ENCODE results near the gene FOXE3.

Gene FOXE3

GRCh38 chr1:47402591-47402990 is 13.5 kb upstream of the FOXE3 start:
- Histone ChIP-seq H3K4me1 (ENCODE audit: control insufficient read depth, insufficient read depth, low read length) (no peaks in the 10 kb centered on the region), H3K36me3 (ENCODE audit: control insufficient read depth, insufficient read depth, low read length) (no peaks in the 10 kb centered on the region), H3K4me3 (ENCODE audit: low read length) (no peak overlapping the region), H3K27me3 (ENCODE audit: control insufficient read depth, insufficient read depth, low read length) (no peaks in the 10 kb centered on the region), H3K9me3 (ENCODE audit: control insufficient read depth, insufficient read depth, low read length) (no peaks in the 10 kb centered on the region), H3K27ac (ENCODE audit: low read length) (no peak overlapping the region)
- no CpG with 5 or more reads among the region's 4 CpGs for WGBS (ENCODE audit: insufficient coverage, insufficient read length)
- no peak for DNase-seq (ENCODE audit: low read depth, low spot score)

- no peak overlapping the region for H3K4me3 ChIP-seq (ENCODE audit: low read length)
- no peaks in the 10 kb centered on the region for H3K9me3 ChIP-seq (ENCODE audit: control insufficient read depth, insufficient read depth, low read length)
- H3K36me3 ChIP-seq (ENCODE audit: control insufficient read depth, insufficient read depth, low read length): no peaks in the 10 kb centered on the region
- H3K27me3 ChIP-seq (ENCODE audit: control insufficient read depth, insufficient read depth, low read length): no peaks in the 10 kb centered on the region
- no peak overlapping the region for H3K27ac ChIP-seq (ENCODE audit: low read length)
- WGBS (ENCODE audit: insufficient coverage, insufficient read length): no CpG with 5 or more reads among the region's 4 CpGs
- no peaks in the 10 kb centered on the region for H3K4me1 ChIP-seq (ENCODE audit: control insufficient read depth, insufficient read depth, low read length)
- DNase-seq (ENCODE audit: low read depth, low spot score): no peak
Measured at GRCh38 chr1:47403321-47403910, 12.7 kb upstream of the FOXE3 start.

DNA sequence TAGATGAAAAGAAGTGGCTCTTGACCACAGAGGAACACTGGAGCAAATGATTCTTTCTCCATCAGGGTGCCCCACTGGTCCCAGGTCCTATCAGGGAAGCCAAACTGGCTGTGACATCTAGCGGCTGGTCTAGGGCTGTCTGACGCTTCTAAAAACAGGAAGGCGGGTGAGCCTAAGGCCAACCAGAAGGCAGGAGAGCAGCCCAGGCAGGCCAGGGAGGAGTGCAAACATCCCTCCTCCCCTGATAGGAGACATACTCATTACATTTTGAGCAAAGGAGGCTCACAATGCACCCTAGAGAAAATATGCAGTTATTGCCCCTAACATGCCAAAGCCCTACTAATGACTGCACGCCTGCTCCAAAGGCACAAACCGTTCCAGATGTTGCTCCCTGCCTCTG is 10.4 kb upstream of the FOXE3 start:
- no peak overlapping the region for H3K4me3 ChIP-seq (ENCODE audit: low read length)
- H3K36me3 ChIP-seq (ENCODE audit: control insufficient read depth, insufficient read depth, low read length): no peaks in the 10 kb centered on the region
- H3K27me3 ChIP-seq (ENCODE audit: control insufficient read depth, insufficient read depth, low read length): no peaks in the 10 kb centered on the region
- no peak for DNase-seq (ENCODE audit: low read depth, low spot score)
- WGBS (ENCODE audit: insufficient coverage, insufficient read length): no CpG with 5 or more reads among the region's 5 CpGs
- H3K4me1 ChIP-seq (ENCODE audit: control insufficient read depth, insufficient read depth, low read length): no peaks in the 10 kb centered on the region
- no peaks in the 10 kb centered on the region for H3K9me3 ChIP-seq (ENCODE audit: control insufficient read depth, insufficient read depth, low read length)
- no peak overlapping the region for H3K27ac ChIP-seq (ENCODE audit: low read length)

- no peak overlapping the region for H3K4me3 ChIP-seq (ENCODE audit: low read length)
- no peak overlapping the region for H3K27ac ChIP-seq (ENCODE audit: low read length)
- no peak for DNase-seq (ENCODE audit: low read depth, low spot score)
- H3K36me3 ChIP-seq (ENCODE audit: control insufficient read depth, insufficient read depth, low read length): no peaks in the 10 kb centered on the region
- no peaks in the 10 kb centered on the region for H3K27me3 ChIP-seq (ENCODE audit: control insufficient read depth, insufficient read depth, low read length)
- no peaks in the 10 kb centered on the region for H3K9me3 ChIP-seq (ENCODE audit: control insufficient read depth, insufficient read depth, low read length)
- no peaks in the 10 kb centered on the region for H3K4me1 ChIP-seq (ENCODE audit: control insufficient read depth, insufficient read depth, low read length)
- WGBS (ENCODE audit: insufficient coverage, insufficient read length): no CpG with 5 or more reads among the region's 5 CpGs
Measured at GRCh38 chr1:47406966-47407365, 9.1 kb upstream of the FOXE3 start.

DNA sequence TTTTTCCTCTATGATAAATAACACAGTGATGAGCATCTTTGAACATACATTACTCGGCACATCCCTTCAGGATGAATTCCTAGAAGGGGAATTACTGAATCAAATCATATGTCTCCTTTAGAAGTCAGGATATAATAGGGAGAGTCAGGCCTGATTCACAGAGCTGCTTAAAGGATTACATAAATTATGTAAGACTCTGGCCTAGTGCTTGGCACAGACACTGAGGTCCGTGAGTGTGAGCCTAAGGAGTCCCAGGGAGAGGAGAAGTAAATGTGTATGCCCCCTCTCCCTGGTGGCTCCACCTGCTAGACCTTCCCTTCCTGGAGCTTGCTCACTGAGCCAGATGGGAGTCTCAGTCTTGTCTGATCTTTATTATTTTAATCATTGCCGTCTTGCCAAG is 8.6 kb upstream of the FOXE3 start:
- no peaks in the 10 kb centered on the region for H3K27me3 ChIP-seq (ENCODE audit: control insufficient read depth, insufficient read depth, low read length)
- no peak overlapping the region for H3K4me3 ChIP-seq (ENCODE audit: low read length)
- no peaks in the 10 kb centered on the region for H3K36me3 ChIP-seq (ENCODE audit: control insufficient read depth, insufficient read depth, low read length)
- DNase-seq (ENCODE audit: low read depth, low spot score): no peak
- no peaks in the 10 kb centered on the region for H3K4me1 ChIP-seq (ENCODE audit: control insufficient read depth, insufficient read depth, low read length)
- WGBS (ENCODE audit: insufficient coverage, insufficient read length): no CpG with 5 or more reads among the region's 3 CpGs
- no peaks in the 10 kb centered on the region for H3K9me3 ChIP-seq (ENCODE audit: control insufficient read depth, insufficient read depth, low read length)
- no peak overlapping the region for H3K27ac ChIP-seq (ENCODE audit: low read length)

- Histone ChIP-seq H3K4me1 (ENCODE audit: control insufficient read depth, insufficient read depth, low read length) (no peaks in the 10 kb centered on the region), H3K36me3 (ENCODE audit: control insufficient read depth, insufficient read depth, low read length) (no peaks in the 10 kb centered on the region), H3K4me3 (ENCODE audit: low read length) (no peak overlapping the region), H3K9me3 (ENCODE audit: control insufficient read depth, insufficient read depth, low read length) (no peaks in the 10 kb centered on the region), H3K27ac (ENCODE audit: low read length) (no peak overlapping the region), H3K27me3 (ENCODE audit: control insufficient read depth, insufficient read depth, low read length) (peaks cover 9% of the 10 kb centered on the region; the same call in 1 of the 2 replicates)
- WGBS (ENCODE audit: insufficient coverage, insufficient read length): no CpG with 5 or more reads among the region's 12 CpGs
- DNase-seq (ENCODE audit: low read depth, low spot score): no peak
Measured at GRCh38 chr1:47409311-47410067, 6.6 kb upstream of the FOXE3 start.

GRCh38 chr1:47410068-47410455 is 6.0 kb upstream of the FOXE3 start:
- H3K4me3 ChIP-seq (ENCODE audit: low read length): no peak overlapping the region
- H3K4me1 ChIP-seq (ENCODE audit: control insufficient read depth, insufficient read depth, low read length): no peaks in the 10 kb centered on the region
- H3K36me3 ChIP-seq (ENCODE audit: control insufficient read depth, insufficient read depth, low read length): no peaks in the 10 kb centered on the region
- H3K9me3 ChIP-seq (ENCODE audit: control insufficient read depth, insufficient read depth, low read length): no peaks in the 10 kb centered on the region
- H3K27ac ChIP-seq (ENCODE audit: low read length): no peak overlapping the region
- DNase-seq (ENCODE audit: low read depth, low spot score): no peak
- H3K27me3 ChIP-seq (ENCODE audit: control insufficient read depth, insufficient read depth, low read length): peaks cover 15% of the 10 kb centered on the region; the same call in 1 of the 2 replicates
- no CpG with 5 or more reads among the region's 3 CpGs for whole genome bisulfite sequencing (ENCODE audit: insufficient coverage, insufficient read length)

- H3K4me1 ChIP-seq (ENCODE audit: control insufficient read depth, insufficient read depth, low read length): no peaks in the 10 kb centered on the region
- no peaks in the 10 kb centered on the region for H3K9me3 ChIP-seq (ENCODE audit: control insufficient read depth, insufficient read depth, low read length)
- no peak overlapping the region for H3K4me3 ChIP-seq (ENCODE audit: low read length)
- H3K36me3 ChIP-seq (ENCODE audit: control insufficient read depth, insufficient read depth, low read length): no peaks in the 10 kb centered on the region
- no peak for DNase-seq (ENCODE audit: low read depth, low spot score)
- peaks cover 26% of the 10 kb centered on the region; the same call in 1 of the 2 replicates for H3K27me3 ChIP-seq (ENCODE audit: control insufficient read depth, insufficient read depth, low read length)
- no CpG with 5 or more reads among the region's 2 CpGs for WGBS (ENCODE audit: insufficient coverage, insufficient read length)
- no peak overlapping the region for H3K27ac ChIP-seq (ENCODE audit: low read length)
Measured at GRCh38 chr1:47411436-47411835, 4.6 kb upstream of the FOXE3 start.

DNA sequence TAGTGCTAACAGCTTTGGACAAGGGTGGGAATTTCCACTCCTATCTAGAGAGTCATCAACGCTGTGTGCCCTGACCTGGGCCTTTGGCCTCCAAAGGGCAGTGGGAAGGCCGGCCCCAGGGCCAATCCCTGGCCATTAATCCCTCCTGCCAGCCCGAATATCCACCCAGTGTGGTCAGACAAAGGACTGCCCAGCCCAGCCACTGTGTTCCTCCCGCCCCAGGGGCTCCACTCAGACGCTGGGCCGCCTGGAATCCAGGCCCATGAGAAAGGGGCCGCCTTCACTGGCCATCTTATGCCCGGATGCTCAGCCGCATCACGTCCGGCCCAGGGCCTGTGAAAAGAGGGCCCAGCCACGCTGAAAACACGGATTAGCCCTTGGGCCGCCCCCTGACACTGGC is 3.6 kb upstream of the FOXE3 start:
- H3K4me3 ChIP-seq (ENCODE audit: low read length): no peak overlapping the region
- no peaks in the 10 kb centered on the region for H3K9me3 ChIP-seq (ENCODE audit: control insufficient read depth, insufficient read depth, low read length)
- no peaks in the 10 kb centered on the region for H3K4me1 ChIP-seq (ENCODE audit: control insufficient read depth, insufficient read depth, low read length)
- H3K36me3 ChIP-seq (ENCODE audit: control insufficient read depth, insufficient read depth, low read length): no peaks in the 10 kb centered on the region
- peaks cover 33% of the 10 kb centered on the region for H3K27me3 ChIP-seq (ENCODE audit: control insufficient read depth, insufficient read depth, low read length)
- no peak overlapping the region for H3K27ac ChIP-seq (ENCODE audit: low read length)
- no CpG with 5 or more reads among the region's 14 CpGs for WGBS (ENCODE audit: insufficient coverage, insufficient read length)
- DNase-seq (ENCODE audit: low read depth, low spot score): no peak

DNA sequence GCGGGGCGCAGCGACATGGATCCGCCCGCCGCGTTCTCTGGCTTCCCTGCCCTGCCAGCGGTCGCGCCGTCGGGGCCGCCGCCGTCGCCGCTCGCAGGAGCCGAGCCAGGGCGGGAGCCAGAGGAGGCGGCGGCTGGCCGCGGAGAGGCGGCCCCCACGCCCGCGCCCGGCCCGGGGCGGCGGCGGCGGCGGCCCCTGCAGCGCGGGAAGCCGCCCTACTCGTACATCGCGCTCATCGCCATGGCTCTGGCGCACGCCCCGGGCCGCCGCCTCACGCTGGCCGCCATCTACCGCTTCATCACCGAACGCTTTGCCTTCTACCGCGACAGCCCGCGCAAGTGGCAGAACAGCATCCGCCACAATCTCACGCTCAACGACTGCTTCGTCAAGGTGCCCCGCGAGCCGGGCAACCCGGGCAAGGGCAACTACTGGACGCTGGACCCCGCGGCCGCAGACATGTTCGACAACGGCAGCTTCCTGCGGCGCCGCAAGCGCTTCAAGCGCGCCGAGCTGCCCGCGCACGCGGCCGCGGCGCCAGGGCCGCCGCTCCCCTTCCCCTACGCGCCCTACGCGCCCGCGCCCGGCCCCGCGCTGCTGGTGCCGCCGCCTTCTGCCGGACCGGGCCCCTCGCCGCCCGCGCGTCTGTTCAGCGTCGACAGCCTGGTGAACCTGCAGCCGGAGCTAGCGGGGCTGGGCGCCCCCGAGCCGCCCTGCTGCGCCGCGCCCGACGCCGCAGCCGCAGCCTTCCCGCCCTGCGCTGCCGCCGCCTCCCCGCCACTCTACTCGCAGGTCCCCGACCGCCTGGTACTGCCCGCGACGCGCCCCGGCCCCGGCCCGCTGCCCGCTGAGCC is 459 bp downstream of the FOXE3 start:
- Histone ChIP-seq H3K4me1 (ENCODE audit: control insufficient read depth, insufficient read depth, low read length) (no peaks in the 10 kb centered on the region), H3K9me3 (ENCODE audit: control insufficient read depth, insufficient read depth, low read length) (no peaks in the 10 kb centered on the region), H3K4me3 (ENCODE audit: low read length) (peak overlapping the region; percentile 17; the same call in 1 of the 2 replicates), H3K27ac (ENCODE audit: low read length) (no peak overlapping the region), H3K27me3 (ENCODE audit: control insufficient read depth, insufficient read depth, low read length) (peaks cover 63% of the 10 kb centered on the region), H3K36me3 (ENCODE audit: control insufficient read depth, insufficient read depth, low read length) (no peaks in the 10 kb centered on the region)
- no peak for DNase-seq (ENCODE audit: low read depth, low spot score)
- no CpG with 5 or more reads among the region's 134 CpGs for WGBS (ENCODE audit: insufficient coverage, insufficient read length)

Measured in iPS DF 6.9 (cell line).